Ishikawa (cell line): ENCODE measurements around the gene ACTG2.

ENCODE experiments used
- CREB1 ChIP-seq: IDR thresholded peaks from 2 replicates; pipeline ENCODE4 v1.6.1; 2012; ENCODE audit warnings: low read depth
- EP300 ChIP-seq: IDR thresholded peaks from 2 replicates; pipeline ENCODE4 v1.6.1; 2012; ENCODE audit warnings: borderline replicate concordance
- FOXM1 ChIP-seq: IDR thresholded peaks from 2 replicates; pipeline ENCODE4 v1.6.1; 2012; ENCODE audit warnings: low read depth, borderline replicate concordance
- NFIC ChIP-seq: IDR thresholded peaks from 2 replicates; pipeline ENCODE4 v1.6.1; 2012
- RAD21 ChIP-seq: IDR thresholded peaks from 2 replicates; pipeline ENCODE4 v1.6.1; 2012; ENCODE audit warnings: low read depth
- TAF1 ChIP-seq: IDR thresholded peaks from 2 replicates; pipeline ENCODE4 v1.6.1; 2012; ENCODE audit warnings: low read depth, mild to moderate bottlenecking
- TCF12 ChIP-seq: IDR thresholded peaks from 2 replicates; pipeline ENCODE4 v1.6.1; 2012; ENCODE audit warnings: low read depth
- TEAD4 ChIP-seq: IDR thresholded peaks from 2 replicates; pipeline ENCODE4 v1.6.1; 2012
- YY1 ChIP-seq: IDR thresholded peaks from 2 replicates; pipeline ENCODE4 v1.6.1; 2012; ENCODE audit warnings: low read depth
- TF ChIP-seq, protein P1 (sequence below): IDR thresholded peaks from 2 replicates; pipeline ENCODE4 v1.6.1; 2012; ENCODE audit warnings: low read depth, mild to moderate bottlenecking
- TF ChIP-seq, protein P2 (sequence below): IDR thresholded peaks from 2 replicates; pipeline ENCODE4 v1.6.1; 2012

DNA sequence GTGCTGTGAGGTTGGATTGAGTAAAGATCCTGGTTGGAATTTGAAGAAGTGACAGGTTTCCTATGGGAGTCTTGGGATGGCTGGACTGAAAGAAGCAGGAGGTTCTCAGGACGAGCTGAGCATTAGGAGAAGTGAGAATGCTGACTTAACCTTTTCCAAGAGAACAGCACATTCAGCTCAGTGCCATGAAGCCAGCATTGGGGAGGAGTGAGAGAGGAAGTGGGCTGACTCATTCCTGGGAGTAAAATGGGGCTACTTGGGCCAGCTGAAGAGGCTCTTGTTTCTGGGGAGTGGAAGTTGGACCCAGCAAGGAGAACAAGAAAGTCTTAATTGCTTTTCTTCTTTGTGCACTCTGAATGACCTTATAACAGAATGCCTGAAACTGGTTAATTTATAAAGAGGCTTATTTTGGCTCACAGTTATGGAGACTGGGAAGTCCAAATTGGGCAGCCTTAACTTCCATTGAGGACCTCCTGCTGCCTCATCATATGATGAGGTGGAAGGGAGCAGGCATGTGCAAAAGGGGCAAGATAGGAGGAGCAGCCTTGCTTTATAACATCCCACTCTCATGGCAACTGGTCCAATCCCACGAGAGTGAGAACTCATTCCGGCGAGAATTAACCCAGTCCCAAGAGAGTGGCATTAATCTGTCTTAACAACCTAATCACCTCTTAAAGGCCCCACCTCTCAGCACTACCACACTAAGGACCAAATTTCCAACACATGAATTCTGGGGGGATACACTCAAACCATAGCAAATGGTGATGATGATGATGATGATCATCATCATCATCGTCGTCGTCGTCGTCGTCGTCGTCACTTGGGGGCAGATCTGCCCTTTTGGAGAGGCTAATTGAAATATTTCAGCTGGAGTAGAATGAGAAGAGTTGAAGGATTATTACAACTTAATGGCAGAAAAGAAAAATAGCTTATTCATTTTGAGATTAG is 60.0 kb downstream of the ACTG2 start:
- TF ChIP-seq NFIC = no peak
- no peak for TF ChIP-seq FOXM1
- TF ChIP-seq, protein P1, sequence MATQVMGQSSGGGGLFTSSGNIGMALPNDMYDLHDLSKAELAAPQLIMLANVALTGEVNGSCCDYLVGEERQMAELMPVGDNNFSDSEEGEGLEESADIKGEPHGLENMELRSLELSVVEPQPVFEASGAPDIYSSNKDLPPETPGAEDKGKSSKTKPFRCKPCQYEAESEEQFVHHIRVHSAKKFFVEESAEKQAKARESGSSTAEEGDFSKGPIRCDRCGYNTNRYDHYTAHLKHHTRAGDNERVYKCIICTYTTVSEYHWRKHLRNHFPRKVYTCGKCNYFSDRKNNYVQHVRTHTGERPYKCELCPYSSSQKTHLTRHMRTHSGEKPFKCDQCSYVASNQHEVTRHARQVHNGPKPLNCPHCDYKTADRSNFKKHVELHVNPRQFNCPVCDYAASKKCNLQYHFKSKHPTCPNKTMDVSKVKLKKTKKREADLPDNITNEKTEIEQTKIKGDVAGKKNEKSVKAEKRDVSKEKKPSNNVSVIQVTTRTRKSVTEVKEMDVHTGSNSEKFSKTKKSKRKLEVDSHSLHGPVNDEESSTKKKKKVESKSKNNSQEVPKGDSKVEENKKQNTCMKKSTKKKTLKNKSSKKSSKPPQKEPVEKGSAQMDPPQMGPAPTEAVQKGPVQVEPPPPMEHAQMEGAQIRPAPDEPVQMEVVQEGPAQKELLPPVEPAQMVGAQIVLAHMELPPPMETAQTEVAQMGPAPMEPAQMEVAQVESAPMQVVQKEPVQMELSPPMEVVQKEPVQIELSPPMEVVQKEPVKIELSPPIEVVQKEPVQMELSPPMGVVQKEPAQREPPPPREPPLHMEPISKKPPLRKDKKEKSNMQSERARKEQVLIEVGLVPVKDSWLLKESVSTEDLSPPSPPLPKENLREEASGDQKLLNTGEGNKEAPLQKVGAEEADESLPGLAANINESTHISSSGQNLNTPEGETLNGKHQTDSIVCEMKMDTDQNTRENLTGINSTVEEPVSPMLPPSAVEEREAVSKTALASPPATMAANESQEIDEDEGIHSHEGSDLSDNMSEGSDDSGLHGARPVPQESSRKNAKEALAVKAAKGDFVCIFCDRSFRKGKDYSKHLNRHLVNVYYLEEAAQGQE = no peak
- no peak for TF ChIP-seq RAD21
- TF ChIP-seq, protein P2, sequence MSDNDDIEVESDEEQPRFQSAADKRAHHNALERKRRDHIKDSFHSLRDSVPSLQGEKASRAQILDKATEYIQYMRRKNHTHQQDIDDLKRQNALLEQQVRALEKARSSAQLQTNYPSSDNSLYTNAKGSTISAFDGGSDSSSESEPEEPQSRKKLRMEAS = no peak
- TF ChIP-seq CREB1 = no peak
- TF ChIP-seq TAF1 = no peak
- no peak for TF ChIP-seq EP300
- TF ChIP-seq YY1 = no peak
- no peak for TF ChIP-seq TEAD4
- no peak for TF ChIP-seq TCF12
